HCEC 1CT (cell line): ENCODE measurements around the gene ANKS1A.

Experiments
- DNase-seq: peaks from one replicate; pipeline ENCODE4 v3.0.0-alpha.2; 2017

Gene ANKS1A

GRCh38 chr6:35025232-35026188, 136.5 kb downstream of the ANKS1A start:
- no peak for DNase-seq

DNA sequence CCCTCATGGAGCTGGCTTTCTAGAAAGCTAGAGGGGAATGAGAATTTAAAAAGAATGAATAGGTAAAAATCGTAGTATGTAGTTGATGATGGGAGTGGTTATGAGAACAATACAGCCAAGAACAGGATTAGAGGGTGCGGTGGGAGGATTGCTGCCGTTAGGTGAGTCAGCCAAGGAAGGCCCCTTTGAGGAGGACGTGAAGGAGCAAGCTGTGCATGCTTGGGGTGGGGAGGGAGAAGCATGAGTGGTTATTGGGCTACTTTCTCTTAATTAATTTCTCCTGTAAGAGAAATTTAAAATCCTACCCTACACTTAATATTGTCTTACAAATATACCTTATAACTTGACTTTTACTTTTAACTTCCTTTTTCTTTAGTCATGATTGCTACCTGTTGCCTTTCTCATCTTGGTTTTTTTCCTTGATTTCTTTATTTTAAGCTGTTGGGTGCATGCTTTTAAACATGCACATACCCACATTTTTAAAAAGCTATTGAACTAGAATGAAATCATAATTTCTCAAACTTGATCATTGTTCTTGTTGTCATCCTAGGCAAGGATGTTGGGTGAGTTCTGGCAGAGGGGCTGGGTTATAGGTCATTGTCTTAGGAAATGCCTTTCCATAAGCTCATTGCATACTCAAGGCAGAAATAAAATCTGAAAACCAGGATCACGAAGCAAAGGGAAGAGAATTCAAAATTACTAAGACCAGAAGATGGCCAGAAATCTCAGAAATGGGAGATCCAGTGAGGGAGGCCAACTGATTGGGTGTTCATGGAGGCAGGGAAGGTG, 137.6 kb downstream of the ANKS1A start:
- no peak for DNase-seq

DNA sequence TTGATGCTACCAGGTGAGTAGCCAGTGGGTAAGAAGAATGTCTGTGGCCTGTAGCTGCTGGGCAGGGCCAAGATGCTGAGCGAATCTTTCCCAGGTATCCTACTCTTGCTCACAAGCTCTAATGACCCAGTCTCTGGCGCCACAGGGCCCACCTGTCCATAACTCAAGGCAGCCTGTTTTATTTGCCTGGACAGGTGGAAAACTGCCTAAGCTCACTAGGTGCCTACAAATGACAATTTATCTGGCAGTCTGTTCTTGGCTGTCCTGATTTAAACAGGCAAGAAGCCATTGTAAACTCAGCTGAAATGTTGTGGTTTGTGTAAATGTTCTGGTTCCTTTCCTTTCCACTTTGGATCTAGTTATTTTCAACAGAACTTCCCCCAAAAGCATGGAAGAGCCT, 138.8 kb downstream of the ANKS1A start:
- DNase-seq = no peak

GRCh38 chr6:35028781-35029769, 140.0 kb downstream of the ANKS1A start:
- DNase-seq = no peak

DNA sequence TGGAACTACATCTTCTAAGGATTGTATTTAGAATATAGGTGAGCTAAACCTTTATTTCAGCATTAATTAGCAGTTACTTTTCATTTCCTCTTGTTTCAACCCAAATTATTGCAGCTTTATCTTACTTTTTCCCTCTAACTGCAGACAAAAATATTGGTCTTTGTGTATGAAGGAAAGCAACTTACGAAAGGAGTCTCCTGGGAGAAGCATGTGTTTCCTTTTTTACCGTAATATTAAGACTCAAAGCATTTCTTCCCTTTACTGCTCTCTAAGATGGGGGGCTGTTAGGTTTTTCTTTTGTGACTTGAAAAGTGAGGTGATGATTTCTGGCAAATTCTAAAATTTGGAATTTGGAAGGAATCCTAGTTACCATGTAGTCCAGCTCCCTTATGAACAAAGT, 141.0 kb downstream of the ANKS1A start:
- DNase-seq = no peak

- DNase-seq = no peak
Measured at GRCh38 chr6:35031611-35032529, 142.8 kb downstream of the ANKS1A start.

- no peak for DNase-seq
Measured at GRCh38 chr6:35033683-35034082, 144.6 kb downstream of the ANKS1A start.

- DNase-seq = no peak
Measured at GRCh38 chr6:35034411-35035191, 145.5 kb downstream of the ANKS1A start.

DNA sequence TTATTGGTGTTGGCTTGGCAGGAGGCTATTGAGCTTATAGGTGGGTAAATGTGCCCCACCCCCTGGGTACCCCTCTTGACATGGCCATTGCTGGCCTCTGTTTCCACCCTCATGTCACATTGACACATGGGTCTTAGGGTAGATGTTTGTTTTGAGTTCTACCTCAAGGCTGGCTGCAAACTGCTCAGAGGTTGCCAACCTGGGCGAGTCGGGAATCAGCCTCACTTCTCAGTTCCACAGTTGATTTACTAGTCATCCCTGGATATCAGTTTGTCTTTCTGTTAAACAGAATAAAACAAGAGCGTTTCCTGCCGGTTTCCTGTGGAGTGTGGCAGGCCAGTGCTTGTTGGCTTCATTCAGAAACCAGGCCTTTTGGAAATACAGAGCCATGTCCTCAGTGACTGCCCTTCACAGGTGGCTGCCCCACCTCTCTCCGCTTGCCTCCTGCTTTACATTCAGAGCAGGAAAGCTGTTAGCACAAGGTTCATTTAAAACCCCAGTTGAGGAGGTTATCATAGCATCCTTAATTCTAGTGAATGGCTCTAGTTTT, 146.5 kb downstream of the ANKS1A start:
- DNase-seq = no peak

DNA sequence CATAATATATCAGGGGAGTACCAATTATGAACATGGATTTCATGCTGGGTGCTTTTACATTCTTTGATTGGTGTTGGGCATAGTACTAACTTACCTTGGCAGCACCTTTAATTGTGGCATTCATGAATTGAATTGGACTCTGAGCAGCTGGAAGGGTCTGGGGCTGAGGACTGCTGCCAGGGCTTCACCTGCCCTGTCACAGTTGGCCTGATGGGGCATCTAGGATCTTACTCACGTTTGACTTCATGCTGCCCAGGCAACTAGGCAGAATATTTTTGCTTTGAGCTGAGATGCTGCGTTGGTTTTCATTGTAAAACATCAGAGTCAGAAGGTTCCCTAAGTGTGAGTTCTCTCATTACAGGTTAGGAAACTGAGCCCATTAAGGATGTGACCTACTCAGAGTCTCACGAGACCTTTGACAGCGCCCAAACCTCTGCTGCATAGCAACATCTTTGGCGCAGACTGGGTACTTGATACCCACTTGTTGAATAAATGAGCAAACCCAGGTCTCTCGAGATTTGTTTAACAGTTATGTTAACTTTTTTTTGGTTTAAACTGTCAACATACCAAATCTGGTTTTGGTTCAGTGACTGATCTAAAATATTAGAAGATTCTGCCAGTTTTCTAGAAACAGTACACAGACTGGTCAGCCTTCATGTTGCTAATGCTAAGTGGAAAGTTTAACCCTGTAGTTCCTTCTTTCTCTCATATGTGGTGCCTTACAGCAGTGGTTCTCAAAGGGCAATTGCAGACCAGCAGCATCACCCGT, 147.2 kb downstream of the ANKS1A start:
- DNase-seq = no peak

DNA sequence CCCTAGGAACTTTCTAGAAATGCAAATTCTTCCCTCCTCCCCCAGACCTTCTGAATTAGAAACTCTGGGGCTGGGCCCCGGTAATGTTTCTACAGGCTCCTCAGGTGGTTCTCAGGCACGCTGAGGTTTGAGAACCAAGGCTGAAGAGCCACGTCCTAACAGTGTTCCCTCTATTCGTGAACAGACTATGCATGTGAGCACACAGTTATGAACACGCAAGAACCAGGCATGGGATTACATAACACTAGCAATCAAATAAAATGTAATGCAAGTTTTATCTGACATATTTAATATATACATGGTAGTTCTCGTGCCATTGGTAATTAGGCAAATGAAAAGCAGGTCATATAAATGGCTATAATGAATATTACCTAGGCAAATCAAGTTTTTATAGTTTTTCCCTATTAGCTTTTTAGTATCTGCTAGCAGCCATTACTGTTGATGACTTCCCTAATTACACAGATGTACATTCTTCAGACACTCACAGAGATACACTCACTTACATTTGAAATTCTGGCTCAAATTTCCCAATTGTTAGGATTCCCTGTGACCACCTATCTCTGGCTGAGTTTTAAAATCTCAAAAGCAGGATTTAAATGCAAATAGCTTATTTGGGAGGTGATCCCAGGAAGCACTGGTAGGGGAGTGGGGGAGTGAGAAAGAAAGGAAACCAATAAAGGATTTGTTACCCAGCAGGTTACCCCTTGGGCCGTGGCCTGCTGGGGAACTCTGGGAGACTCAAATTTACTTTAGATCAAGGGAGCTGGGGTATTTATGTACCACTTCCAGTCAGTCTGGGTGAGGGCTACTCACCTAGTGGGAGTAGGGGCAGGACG, 148.0 kb downstream of the ANKS1A start:
- DNase-seq = no peak

GRCh38 chr6:35037664-35038038, 148.6 kb downstream of the ANKS1A start:
- no peak for DNase-seq

- DNase-seq = no peak
Measured at GRCh38 chr6:35038076-35038475, 149.0 kb downstream of the ANKS1A start.

DNA sequence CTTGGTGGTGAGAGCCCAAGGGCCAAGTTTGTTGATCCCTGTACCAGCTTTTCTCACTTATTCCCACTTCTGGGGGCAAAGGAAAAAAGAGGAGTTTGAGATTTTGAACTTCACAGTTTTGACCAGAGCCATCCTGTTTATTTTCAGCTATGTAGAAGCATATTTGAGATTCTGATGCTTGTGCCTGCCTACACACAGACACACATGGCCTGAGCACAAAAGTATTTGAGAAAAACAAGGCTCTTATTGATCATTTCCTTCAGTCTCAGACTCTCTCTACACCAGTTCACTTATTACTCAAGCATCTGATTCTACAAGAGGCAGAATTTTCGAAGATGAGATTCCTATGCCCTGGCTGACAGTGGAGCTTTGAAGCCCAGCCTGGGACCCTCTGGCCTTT, 151.3 kb downstream of the ANKS1A start:
- no peak for DNase-seq

DNA sequence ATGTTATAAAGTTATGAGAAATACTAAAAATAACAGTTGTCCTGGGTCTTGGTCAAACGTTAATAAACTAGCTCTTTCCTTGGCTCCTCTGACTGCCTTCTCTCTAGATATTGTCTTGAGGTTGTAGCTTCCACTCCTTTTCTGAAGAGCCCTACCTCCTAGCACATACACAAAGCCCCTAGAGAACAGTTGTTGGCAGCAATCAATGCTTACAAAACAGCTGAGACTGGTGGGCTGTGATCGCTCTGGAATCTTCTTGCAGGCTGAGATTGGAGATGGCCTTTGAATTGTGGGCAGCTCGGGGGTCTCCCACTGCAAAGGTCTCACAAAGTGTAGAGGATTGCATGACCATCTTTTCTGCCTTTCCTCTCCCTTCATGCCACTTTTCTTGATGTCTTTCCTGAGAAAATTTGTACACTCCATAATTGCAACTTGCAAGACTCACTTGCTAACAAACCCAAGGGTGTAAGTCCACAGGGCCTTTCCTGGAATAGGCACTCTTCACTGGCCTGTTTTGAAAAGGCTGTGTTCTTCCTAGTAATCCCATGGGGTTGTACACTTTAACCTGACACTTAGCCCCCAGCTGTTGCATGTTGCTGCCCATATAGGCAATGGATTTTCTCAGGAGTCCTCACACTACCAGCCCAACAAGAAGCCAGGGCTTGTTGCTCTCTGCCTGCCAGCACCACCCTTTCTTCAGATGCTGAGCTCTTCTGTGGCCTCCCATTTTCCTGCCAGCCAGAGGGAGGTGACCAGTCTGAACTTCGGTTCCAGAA, 152.2 kb downstream of the ANKS1A start:
- no peak for DNase-seq

GRCh38 chr6:35042031-35042815, 153.2 kb downstream of the ANKS1A start:
- no peak for DNase-seq
